Suppressor macrophage treated with lipopolysaccharide for 4 hours (primary cell): ENCODE measurements around the gene CD4.
A peak's percentile ranks its signal among the peaks of the same experiment; 100 is the strongest.

Source experiments
- DNase-seq: peaks from one replicate; pipeline ENCODE4 v3.0.0-alpha.2; 2020

The CD4 gene

DNA sequence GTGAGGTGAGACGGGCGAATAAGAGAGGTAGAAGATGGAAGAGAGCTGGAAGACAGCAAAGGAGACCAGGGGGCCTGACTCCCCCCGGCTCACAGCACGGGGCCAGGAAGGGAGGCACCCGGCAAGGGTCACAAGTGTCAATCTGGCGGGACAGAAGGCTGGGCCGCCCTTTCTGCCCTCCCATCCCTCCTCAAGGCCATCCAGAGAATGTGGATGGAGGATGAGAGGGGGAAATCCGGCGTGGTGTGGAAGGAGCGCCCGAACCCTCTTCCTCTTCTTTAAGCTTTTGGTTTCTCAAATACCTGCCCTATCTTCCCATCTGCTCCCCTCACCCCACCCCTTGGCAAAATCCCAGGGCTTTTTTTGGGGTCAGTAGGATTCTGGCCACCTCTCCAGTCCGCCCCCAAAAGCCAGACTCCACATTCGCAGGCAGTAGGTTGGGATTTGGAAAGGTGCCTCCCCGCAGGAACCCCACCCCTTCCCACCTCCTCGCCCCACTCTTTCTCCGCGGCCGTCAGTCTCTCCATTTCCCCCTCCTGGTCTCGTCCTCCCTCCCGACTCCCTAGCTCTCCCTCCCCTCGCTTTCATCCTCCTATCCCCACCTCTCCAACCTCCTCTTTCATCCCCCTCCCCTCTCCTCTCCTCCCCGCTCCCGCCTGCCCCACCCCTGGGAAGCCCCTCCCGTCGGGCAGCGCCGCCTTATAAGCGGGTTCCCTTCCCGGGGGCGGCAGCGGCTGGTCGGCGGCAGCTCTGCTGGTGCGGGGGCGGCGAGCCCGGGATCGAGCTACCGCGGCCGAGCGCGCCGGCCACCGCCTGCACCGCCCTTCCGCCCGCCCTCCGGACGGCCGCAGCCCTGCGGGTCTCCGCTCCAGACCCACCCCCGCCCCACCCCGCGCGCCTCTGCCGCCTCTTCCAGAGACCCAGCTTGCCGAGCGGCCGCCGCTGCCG, 23.4 kb upstream of the CD4 start, which contains the start of gene PTMS:
Gene PTMS, plus strand, starts transcription at position 730 of the 948 bp plus-strand sequence. CDS start 343 bp downstream, outside the sequence.
- DNase-seq: peak; percentile 35

DNA sequence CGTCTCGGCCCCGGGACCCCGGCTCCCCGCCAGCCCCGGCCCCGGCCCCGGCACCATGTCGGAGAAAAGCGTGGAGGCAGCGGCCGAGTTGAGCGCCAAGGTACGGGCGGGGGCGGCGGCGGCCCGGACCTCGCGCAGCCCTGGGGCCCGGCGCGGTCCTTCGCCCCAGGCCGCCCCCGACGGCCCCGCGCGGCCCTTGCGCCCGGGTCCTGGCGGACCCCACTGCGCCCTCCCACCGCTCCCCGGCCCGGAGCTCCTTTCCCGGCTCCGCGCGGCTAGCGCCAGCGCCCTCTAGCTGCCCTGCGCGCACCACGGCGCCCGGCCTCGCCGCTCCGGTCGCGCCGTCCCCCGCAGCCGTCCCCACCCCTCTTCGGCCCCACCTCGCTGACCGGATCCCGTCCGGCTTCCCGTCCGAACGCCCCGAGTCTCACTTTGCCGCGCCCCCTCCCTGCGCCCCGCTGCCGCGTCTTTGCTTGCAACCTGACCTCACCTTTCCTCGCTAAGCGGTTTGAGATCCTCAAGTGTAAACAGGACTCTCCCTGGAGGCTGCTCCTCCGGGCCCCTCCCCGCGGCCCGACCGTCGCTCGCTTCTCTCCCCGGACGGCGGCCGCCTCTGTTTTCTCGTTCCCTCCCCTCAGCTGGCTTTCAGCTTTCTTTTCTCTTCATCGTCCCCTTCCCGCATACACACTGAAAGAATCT, 22.5 kb upstream of the CD4 start:
- DNase-seq: peak; percentile 82

DNA sequence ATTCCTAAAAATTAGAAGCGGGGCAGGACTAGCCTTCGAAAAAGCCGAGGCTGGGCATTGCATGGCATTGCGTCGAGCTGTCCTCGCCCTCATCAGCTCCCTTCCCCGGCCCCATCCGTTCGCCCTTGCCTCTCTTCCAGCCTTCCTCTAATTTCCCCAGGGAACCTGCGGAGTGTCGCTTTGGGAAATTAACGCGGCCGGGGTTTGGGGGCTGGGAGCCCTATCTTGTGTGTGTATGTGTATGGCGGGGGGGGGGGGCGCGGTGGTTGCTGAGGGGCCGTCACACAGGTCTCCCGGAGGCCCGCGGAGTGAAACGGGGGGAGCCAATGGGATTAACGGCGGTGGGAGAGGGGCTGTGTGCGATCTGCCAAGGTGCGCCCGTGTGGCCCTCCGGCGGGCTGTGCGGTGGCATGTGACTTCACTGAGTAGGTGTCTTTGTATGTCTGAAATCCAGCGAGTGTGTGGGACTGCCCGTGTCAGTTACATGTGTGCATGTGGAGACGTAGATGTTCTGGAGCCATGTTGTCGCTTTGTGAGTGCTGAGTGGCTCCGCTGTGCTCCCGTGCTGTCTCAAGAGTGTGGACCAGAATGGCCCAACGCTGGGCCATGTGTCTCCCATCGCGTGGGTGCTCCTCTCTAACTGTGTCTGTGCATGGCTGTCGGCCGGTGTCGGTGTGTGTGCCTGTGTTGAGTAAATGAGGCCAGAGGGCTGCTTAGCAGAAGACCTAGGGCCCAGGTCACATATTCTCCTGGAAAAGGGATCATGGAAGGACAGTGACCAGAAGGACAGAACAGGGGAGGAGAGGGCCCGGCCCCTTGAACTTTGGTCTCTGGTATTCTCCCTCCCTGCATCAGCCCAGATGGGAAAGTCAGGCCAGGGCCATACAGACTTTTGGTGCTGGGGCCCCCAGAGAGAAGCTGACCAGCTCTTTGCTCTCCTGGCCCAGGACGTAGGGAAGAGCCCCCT, 21.7 kb upstream of the CD4 start:
- no peak for DNase-seq

DNA sequence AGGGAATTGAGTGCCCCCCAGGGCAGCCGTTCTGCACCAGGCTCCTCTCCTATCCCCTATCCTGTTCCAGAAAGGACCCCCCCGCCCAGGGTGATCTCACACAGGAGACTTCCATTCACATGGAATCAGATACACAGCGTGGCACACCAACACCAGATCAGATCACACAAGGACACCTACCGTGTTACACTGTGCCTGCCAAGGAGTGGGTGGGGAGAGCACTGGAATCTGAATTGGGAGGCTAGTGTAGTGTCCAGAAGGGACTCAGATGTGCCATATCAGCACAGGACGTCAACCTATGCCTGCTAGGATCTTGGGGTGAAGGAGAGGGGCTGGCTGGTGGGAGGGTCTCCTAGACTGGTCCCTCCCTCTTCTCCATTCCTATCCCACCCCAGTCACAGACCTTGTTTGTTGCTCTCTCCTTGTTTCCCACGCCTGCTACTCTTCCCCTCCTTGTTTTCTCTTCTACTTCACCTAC, 20.9 kb upstream of the CD4 start:
- DNase-seq: no peak

DNA sequence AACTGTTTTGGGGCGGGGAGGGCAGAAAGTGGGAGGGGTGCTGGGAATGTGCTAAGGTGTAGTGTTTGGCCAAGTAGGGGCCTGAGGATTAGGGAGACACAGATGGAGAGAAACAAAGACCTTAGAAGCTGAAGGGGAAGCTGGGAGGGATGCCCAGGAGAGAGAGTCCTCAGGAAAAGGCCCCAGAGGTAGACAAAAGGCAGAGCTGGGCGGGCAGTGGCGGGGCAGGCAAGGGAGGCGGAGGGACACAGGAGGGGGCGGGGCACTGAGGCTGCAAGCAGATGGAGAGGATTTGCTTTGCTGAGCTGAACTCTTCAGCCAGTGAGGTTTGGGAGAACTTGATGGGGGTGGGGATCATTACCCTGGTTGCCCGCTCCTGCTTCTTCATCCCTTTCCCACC, 20.3 kb upstream of the CD4 start:
- DNase-seq: no peak

DNA sequence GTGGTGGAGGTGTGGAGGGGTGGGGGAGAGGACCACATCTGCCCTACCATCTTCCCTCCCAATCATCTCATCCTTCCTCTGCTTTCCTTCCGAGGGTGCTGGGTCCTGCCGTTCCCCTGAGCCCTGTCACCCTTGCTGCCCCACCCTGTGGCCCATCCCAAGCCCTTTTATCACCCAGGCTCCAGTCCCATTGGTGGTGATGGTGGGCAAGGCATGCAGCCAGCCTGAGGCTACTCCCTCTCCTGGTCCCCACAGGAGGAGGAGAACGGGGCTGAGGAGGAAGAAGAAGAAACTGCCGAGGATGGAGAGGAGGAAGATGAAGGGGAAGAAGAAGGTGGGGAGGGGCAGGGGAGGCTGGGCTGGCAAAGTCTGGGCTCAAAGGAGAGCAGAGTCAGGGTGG, 19.7 kb upstream of the CD4 start:
- DNase-seq: no peak

DNA sequence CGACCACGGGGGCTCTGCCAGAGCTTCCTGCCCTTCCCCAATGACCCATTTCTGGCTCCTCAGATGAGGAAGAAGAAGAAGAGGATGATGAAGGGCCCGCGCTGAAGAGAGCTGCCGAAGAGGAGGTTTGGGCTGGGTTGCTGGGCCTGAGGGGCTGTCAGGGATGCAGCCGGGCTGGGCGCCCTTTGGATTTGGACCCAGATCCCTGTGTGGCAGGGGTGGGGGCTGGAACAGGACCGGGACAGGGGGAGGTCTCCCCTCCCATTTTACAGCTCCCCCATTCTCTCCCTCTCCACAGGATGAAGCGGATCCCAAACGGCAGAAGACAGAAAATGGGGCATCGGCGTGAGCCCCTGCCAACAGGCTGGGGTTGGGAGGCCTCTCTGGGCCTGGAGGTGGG, 19.2 kb upstream of the CD4 start:
- no peak for DNase-seq

DNA sequence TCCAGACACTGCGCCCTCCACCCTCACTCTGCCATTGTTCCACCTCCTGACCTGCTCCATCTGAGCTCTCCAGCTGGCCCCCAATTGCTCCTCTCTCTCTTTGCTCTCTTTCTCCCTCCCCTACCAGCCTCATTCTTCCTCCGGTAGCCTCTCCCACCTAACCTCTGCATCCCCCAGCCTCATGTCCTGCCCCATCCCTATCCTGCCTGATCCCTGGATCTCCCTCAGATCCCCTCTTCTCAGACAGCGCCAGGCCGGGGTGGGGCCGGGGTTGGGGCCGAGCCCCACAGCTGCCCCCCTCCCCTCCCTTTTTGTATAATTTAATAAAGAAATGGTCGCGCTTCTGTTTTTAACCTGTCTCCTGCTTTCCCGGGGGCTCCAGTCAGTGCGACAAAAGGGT, 18.7 kb upstream of the CD4 start:
- DNase-seq: no peak

DNA sequence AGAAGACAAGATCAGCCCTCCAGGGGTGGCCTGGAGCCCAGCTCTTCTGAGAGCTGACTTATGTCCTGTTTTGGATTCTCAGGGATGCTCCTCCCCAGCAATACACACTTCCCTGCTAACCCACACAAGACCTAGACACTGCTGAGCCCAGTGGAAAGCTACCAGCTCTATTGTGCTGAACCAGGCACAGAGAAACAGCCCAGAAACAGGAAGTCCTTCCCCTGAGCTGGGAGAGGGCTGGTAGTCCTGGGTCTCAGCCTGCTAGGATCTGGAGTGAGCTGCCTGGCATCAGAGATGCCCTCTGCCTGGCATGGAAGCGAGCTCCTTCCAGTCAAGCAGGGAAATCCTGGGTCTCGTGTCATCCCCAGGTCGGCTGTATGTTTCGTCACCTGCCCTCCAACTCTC, 18.2 kb upstream of the CD4 start:
- DNase-seq: peak; percentile 76

DNA sequence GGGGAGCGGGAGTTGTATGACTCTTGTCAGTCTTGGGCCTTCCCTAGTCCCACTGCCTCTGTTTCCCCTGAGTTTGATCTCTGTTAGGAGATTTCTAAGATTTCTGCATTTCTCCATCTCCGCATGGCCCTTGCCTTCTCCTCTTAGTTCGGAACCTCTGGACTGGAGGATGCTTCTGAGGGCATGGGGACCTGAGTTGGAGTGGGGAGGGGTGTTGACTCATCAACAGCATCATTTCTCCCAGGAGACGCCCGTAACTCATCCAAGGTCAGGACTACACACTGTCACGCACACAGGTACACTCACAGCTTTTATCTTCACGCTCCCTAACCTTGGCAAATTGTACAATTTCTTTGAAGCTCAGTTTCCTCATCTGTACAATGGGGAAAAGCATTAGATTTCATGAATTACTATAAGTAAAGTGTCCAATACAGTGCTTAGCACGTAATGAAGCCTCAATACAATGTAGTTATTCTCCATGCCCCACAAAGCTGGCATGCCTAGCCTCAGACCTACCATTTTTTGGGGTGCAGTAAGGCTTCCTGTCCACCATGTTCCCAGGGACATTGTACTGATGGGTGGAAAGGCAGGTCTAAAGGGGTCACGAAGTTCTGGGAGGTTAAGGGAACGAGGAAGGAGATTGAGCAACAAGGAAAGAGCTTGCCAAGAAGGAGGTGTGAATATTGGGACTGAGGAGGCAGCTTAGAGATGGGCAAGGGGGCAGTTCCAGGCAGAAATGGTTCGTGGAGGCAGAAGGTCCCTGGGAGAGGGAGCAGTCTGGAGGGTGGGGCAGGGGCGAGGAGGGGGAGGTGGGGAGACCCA, 17.6 kb upstream of the CD4 start:
- no peak for DNase-seq

DNA sequence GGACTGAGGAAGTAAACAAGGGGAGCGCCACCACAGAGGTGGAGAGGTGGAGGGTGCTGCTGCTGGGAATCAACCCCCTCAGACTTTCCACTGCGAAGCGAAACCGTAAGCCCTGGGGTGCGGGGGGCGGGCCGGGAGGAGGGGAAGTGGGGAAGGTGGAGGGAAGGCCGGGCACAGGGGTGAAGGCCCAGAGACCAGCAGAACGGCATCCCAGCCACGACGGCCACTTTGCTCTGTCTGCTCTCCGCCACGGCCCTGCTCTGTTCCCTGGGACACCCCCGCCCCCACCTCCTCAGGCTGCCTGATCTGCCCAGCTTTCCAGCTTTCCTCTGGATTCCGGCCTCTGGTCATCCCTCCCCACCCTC, 17.0 kb upstream of the CD4 start, which contains the start of gene LAG3:
Gene LAG3, plus strand, starts transcription at position 190 of the 365 bp plus-strand sequence. CDS start 333 bp downstream, outside the sequence.
- peak; percentile 46 for DNase-seq

DNA sequence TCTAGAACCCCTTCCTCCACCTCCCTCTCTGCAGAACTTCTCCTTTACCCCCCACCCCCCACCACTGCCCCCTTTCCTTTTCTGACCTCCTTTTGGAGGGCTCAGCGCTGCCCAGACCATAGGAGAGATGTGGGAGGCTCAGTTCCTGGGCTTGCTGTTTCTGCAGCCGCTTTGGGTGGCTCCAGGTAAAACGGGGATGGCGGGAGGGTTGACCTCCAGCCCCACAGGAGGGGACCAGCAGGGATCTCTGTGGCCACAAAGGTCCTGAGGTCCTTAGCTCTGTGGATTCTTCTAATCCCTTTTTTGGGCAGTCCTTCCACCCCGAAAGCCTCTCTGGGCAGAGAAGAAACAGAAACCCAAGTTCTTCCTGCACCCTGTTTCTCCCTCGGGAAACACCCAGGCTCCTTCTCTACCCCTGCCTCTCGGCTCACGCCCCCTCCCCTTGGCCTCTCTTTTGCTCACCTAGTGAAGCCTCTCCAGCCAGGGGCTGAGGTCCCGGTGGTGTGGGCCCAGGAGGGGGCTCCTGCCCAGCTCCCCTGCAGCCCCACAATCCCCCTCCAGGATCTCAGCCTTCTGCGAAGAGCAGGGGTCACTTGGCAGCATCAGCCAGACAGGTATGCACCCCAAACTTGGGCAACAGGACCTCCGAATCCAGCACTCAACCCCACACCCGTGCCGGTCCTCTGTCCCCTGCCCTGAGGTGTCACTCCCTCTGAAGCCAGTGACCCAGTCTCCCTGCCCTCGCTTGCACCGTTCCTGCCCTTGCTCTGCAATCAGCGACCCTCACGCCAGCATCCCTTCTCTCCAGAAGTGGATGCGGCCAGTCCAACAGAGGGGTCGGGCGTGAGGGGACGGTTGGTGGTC, 16.4 kb upstream of the CD4 start:
- no peak for DNase-seq

DNA sequence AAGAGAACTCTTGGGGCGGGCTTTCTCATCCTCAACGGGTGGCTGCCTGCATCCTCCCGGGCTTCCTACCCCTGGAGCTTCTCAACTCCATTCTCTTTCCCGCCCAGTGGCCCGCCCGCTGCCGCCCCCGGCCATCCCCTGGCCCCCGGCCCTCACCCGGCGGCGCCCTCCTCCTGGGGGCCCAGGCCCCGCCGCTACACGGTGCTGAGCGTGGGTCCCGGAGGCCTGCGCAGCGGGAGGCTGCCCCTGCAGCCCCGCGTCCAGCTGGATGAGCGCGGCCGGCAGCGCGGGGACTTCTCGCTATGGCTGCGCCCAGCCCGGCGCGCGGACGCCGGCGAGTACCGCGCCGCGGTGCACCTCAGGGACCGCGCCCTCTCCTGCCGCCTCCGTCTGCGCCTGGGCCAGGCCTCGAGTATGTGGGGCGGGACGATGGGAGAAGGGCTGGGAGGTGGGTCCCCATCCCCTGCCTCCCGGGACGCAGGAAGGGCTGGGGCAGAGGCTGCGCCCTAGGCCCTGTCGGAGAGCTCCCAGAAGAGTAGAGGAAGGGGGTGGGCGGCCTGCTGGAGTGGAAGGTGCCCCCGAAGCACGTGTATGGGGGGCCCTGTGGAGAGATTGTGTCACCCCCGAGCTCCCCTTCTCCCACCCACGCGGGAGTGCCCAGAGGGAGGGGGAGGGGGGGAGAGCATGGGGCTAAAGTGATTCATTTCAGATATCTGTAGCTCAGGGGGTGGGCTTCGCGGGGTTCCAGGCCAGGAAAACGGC, 15.6 kb upstream of the CD4 start:
- no peak for DNase-seq

DNA sequence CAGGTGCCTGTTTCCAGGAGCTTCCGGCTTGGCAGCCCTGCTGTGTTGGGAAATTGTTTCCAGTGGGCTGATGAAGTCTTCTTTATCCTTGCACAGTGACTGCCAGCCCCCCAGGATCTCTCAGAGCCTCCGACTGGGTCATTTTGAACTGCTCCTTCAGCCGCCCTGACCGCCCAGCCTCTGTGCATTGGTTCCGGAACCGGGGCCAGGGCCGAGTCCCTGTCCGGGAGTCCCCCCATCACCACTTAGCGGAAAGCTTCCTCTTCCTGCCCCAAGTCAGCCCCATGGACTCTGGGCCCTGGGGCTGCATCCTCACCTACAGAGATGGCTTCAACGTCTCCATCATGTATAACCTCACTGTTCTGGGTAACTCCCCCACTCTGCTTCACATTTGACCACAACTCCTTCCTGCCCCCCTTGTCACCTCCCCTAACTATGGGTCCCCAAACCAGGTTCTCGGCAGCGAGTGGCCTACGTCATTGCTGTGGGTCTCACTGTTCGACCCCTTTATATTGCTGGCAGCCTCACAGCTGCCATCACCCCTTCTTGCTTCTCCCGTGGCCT, 14.7 kb upstream of the CD4 start:
- no peak for DNase-seq

DNA sequence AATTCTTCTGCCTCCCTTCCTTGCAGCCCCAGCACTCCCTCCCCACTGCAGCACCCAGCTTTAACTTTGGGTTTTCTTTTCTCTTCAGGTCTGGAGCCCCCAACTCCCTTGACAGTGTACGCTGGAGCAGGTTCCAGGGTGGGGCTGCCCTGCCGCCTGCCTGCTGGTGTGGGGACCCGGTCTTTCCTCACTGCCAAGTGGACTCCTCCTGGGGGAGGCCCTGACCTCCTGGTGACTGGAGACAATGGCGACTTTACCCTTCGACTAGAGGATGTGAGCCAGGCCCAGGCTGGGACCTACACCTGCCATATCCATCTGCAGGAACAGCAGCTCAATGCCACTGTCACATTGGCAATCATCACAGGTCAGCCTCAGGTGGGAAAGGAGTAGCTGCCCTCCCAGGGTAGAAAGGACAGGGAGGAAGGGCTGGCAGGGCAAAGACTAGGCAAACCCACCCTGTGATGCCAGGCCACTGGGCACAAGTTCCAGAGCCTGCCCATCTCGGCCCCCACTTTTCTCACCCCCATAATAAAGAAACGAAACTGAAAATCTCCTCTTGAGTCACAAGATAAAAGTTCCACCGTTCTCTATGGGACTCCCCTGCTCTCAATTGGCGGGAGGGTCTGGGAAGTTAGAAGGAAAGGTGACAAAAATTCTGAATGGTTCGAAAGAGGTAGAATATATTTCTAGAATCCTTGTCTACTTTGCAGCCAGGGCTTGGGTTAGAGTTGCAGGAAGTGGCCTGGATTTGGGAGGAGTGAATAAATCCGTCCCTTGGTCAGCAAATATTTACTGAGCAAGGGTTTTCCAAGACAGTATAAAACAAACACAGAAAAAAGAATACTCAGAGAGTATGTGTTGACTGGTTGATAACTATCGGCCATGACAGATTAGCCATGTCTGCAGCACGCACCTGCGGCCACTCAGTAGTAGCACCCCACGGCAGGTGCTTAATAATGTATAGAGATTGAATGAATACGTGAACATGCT, 13.8 kb upstream of the CD4 start:
- no peak for DNase-seq

DNA sequence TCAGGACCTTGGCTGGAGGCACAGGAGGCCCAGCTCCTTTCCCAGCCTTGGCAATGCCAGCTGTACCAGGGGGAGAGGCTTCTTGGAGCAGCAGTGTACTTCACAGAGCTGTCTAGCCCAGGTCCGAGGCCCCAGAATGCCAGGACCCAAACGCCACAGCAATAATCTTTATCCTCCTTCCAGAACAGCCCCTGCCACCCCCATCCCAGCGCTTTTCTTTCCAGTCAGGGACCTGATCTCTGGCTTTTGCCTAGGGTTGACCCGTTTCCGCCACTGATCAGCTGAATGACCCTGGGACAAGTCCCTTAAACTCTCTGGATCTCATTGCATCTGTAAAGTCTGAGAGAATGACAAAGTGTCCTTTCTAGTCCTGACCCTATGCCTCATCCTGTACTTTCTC, 11.9 kb upstream of the CD4 start:
- no peak for DNase-seq

DNA sequence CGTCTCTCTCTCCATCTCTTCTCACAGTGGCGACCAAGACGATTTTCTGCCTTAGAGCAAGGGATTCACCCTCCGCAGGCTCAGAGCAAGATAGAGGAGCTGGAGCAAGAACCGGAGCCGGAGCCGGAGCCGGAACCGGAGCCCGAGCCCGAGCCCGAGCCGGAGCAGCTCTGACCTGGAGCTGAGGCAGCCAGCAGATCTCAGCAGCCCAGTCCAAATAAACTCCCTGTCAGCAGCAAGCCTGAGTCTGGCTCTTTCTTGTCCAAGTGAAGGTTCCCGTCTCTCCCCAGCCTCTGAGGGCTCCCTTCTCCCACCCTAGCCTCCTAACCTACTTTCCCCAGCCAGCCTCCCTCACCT, 11.1 kb upstream of the CD4 start:
- DNase-seq: peak; percentile 16
